Measurements from ENCODE around the gene ARHGEF37.
"Not testable (repeated sequence)": the region's sequence is repeated elsewhere in the genome, so short reads cannot be mapped to it uniquely, and the experiment has no call there.

ARHGEF37 gene

DNA sequence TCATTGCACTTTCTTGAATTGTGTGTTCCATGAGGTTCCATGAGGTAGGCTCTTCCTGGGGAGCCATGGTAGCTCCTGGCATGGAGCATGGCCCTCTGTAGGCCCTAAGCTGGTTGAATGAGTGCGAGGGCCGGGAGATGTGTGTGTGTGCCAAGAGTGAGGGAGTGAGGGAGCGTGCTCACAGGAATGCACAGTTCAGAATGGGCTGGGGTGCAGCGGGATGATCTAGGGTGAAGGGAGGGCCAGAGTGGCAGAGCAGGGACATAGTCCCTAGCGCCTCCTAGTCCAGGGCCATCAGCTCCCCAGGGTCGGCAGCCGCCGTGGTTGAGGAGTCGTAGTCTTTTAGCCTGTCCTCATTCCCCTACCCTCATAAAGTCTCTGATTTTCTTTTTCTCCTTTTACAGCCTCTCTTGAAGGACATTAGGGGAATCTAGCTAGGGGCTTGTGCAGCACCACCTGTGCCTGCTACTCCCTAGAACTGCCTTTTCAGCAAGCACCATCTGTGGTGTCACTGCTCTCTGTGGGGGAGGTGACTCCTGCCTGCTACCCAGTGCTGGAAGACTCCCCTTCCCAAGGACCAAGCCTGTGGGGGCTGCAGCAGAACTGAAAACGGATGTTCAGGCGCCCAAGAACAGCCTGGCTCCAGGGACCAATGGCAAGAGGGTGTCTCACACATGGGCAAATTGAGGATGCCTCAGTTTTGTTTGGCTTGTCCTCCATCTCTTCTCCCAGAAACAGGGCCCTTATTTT, 83.5 kb downstream of the ARHGEF37 start:
- WGBS, 2 experiments (ENCODE audit: insufficient coverage in 2 of 2), result 84 to 91% methylated on average over 8 to 9 of the region's 11 CpGs
- Histone ChIP-seq H3K27ac (ENCODE audit: low read depth, low read length, severe bottlenecking) (no peak overlapping the region), H3K9me3 (ENCODE audit: control insufficient read depth, low read length) (no peaks in the 10 kb centered on the region)

GRCh38 chr5:149665416-149666175, 84.3 kb downstream of the ARHGEF37 start:
- no peak overlapping the region for H3K27ac ChIP-seq (ENCODE audit: low read depth, low read length, severe bottlenecking)
- H3K36me3 ChIP-seq (ENCODE audit: control insufficient read depth, insufficient read depth, low read length), result no peaks in the 10 kb centered on the region
- WGBS, 2 experiments (ENCODE audit: insufficient coverage in 2 of 2), result 79 to 100% methylated on average over 4 to 5 of the region's 5 CpGs
- H3K4me3 ChIP-seq (ENCODE audit: extremely low read depth, insufficient read depth, low read length, poor library complexity, severe bottlenecking), result no peak overlapping the region
- H3K4me1 ChIP-seq (ENCODE audit: control insufficient read depth, insufficient read depth, low read length, poor library complexity, severe bottlenecking), result peaks cover 3% of the 10 kb centered on the region
- no peaks in the 10 kb centered on the region for H3K9me3 ChIP-seq (ENCODE audit: control insufficient read depth, low read length)

More for the DNA sequence above, 83.5 kb downstream of the ARHGEF37 start:
- no peaks in the 10 kb centered on the region for H3K36me3 ChIP-seq (ENCODE audit: control insufficient read depth, insufficient read depth, low read length)
- H3K4me1 ChIP-seq (ENCODE audit: control insufficient read depth, insufficient read depth, low read length, poor library complexity, severe bottlenecking), result peaks cover 3% of the 10 kb centered on the region
- no peak overlapping the region for H3K4me3 ChIP-seq (ENCODE audit: extremely low read depth, insufficient read depth, low read length, poor library complexity, severe bottlenecking)

DNA sequence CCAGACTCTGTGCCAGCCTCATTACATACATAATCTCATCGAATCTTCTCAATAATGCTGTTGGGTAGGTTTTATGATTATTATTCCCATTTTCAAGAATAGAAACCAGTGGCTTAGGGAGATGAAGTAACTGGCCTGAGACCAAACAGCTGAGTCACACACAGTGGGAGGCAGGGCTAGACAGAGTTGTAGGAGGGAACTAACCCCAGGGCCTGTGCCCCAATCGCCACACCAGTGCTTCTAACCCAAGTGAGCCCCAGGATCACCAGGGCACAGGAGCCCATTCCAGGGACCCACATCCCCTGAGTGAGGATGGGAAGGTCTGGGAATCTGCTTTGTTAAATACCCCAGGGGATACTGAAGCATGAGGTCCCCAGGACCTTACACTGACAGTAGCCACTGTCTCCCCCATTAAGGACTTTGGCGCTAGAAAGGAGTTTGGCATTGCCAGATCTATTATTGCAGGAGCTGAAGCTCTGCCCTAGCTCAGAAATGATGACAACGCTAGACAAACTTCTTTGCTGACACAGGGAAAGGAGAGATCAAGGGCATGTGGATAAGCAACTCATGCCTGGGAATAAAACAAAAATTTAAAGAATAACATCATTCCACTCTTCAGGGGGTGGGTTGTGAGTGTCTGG, 85.0 kb downstream of the ARHGEF37 start:
- peaks cover 2% of the 10 kb centered on the region for H3K9me3 ChIP-seq (ENCODE audit: control insufficient read depth, low read length)
- peaks cover 3% of the 10 kb centered on the region for H3K4me1 ChIP-seq (ENCODE audit: control insufficient read depth, insufficient read depth, low read length, poor library complexity, severe bottlenecking)
- 100% methylated on average over 2 of the region's 4 CpGs for WGBS, 2 experiments (ENCODE audit: insufficient coverage in 2 of 2)
- H3K27ac ChIP-seq (ENCODE audit: low read depth, low read length, severe bottlenecking), result no peak overlapping the region
- H3K4me3 ChIP-seq (ENCODE audit: extremely low read depth, insufficient read depth, low read length, poor library complexity, severe bottlenecking), result no peak overlapping the region
- no peaks in the 10 kb centered on the region for H3K36me3 ChIP-seq (ENCODE audit: control insufficient read depth, insufficient read depth, low read length)

GRCh38 chr5:149667084-149667828, 86.0 kb downstream of the ARHGEF37 start:
- Histone ChIP-seq H3K27ac (ENCODE audit: low read depth, low read length, severe bottlenecking) (no peak overlapping the region), H3K4me3 (ENCODE audit: extremely low read depth, insufficient read depth, low read length, poor library complexity, severe bottlenecking) (no peak overlapping the region), H3K36me3 (ENCODE audit: control insufficient read depth, insufficient read depth, low read length) (no peaks in the 10 kb centered on the region), H3K9me3 (ENCODE audit: control insufficient read depth, low read length) (peaks cover 8% of the 10 kb centered on the region), H3K4me1 (ENCODE audit: control insufficient read depth, insufficient read depth, low read length, poor library complexity, severe bottlenecking) (peaks cover 3% of the 10 kb centered on the region)
- 38 to 48% methylated on average over 5 of the region's 7 CpGs for WGBS, 2 experiments (ENCODE audit: insufficient coverage in 2 of 2)

DNA sequence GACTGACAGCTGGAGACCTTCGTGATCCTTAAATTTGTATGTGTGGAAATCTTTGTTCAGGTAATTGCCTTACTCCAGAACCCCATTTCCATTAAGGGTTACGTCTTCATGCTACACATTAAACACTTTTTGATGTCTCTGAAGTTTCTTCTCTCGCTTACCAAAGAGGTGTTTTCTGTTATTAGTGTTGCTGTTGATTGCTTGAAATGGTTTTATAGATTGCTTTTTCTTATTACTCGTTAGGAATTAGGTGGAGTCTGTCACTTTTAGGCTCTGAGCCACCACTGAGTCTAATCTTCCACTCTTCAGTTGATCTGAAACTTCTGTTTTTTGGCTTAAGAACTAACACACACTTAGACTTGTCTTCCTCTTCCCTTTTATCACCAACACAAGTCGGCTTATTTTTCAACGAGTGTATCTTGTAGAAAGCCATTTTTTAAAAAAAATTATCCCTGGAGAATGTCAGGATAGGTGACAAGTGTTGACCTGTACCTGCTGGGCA, 86.6 kb downstream of the ARHGEF37 start:
- WGBS, 2 experiments (ENCODE audit: insufficient coverage in 2 of 2), result no CpG with 5 or more reads among the region's 6 CpGs
- H3K27ac ChIP-seq (ENCODE audit: low read depth, low read length, severe bottlenecking), result no peak overlapping the region

GRCh38 chr5:149669273-149669672, 88.0 kb downstream of the ARHGEF37 start:
- WGBS, 2 experiments (ENCODE audit: insufficient coverage in 2 of 2), result no CpG with 5 or more reads among the region's 3 CpGs
- H3K36me3 ChIP-seq (ENCODE audit: control insufficient read depth, insufficient read depth, low read length); H3K4me1 ChIP-seq (ENCODE audit: control insufficient read depth, insufficient read depth, low read length, poor library complexity, severe bottlenecking); H3K9me3 ChIP-seq (ENCODE audit: control insufficient read depth, low read length); H3K27ac ChIP-seq (ENCODE audit: low read depth, low read length, severe bottlenecking); H3K4me3 ChIP-seq (ENCODE audit: extremely low read depth, insufficient read depth, low read length, poor library complexity, severe bottlenecking): not testable (repeated sequence)

More for the DNA sequence above, 86.6 kb downstream of the ARHGEF37 start:
- Histone ChIP-seq H3K4me3 (ENCODE audit: extremely low read depth, insufficient read depth, low read length, poor library complexity, severe bottlenecking) (no peak overlapping the region), H3K36me3 (ENCODE audit: control insufficient read depth, insufficient read depth, low read length) (no peaks in the 10 kb centered on the region), H3K4me1 (ENCODE audit: control insufficient read depth, insufficient read depth, low read length, poor library complexity, severe bottlenecking) (peaks cover 3% of the 10 kb centered on the region), H3K9me3 (ENCODE audit: control insufficient read depth, low read length) (peaks cover 8% of the 10 kb centered on the region)

- Histone ChIP-seq H3K36me3 (ENCODE audit: control insufficient read depth, insufficient read depth, low read length) (no peaks in the 10 kb centered on the region), H3K4me1 (ENCODE audit: control insufficient read depth, insufficient read depth, low read length, poor library complexity, severe bottlenecking) (no peaks in the 10 kb centered on the region), H3K4me3 (ENCODE audit: extremely low read depth, insufficient read depth, low read length, poor library complexity, severe bottlenecking) (no peak overlapping the region), H3K27ac (ENCODE audit: low read depth, low read length, severe bottlenecking) (no peak overlapping the region), H3K9me3 (ENCODE audit: control insufficient read depth, low read length) (peaks cover 8% of the 10 kb centered on the region)
- WGBS, 2 experiments (ENCODE audit: insufficient coverage in 2 of 2), result 61 to 83% methylated on average over 1 to 2 of the region's 5 CpGs
These were observed 90.2 kb downstream of the ARHGEF37 start for GRCh38 chr5:149671544-149671943.

GRCh38 chr5:149672701-149673476, 91.6 kb downstream of the ARHGEF37 start:
- H3K4me1 ChIP-seq (ENCODE audit: control insufficient read depth, insufficient read depth, low read length, poor library complexity, severe bottlenecking), result no peaks in the 10 kb centered on the region
- H3K36me3 ChIP-seq (ENCODE audit: control insufficient read depth, insufficient read depth, low read length), result no peaks in the 10 kb centered on the region
- H3K4me3 ChIP-seq (ENCODE audit: extremely low read depth, insufficient read depth, low read length, poor library complexity, severe bottlenecking), result no peak overlapping the region
- H3K9me3 ChIP-seq (ENCODE audit: control insufficient read depth, low read length), result peaks cover 8% of the 10 kb centered on the region
- 95% methylated on average over 5 of the region's 7 CpGs for WGBS, 2 experiments (ENCODE audit: insufficient coverage in 2 of 2)
- H3K27ac ChIP-seq (ENCODE audit: low read depth, low read length, severe bottlenecking), result no peak overlapping the region

DNA sequence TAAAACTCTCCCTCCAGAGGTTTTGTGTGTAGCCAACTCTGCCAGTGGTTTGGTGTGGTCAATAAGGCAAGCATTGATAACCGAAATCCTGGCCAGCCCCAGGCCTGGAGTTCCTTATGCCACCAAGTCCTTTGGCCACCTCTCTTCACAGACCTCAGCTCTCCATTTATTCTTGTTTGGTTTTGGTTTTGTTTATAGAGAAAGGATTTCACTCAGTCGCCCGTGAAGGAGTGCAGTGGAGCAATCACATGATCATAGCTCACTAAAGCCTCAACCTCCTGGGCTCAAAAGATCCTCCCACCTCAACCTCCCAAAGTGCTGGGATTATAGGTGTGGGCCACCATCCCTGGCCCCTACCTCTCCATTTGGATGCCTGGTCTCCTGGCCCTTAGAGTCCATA, 93.4 kb downstream of the ARHGEF37 start:
- H3K4me1 ChIP-seq (ENCODE audit: control insufficient read depth, insufficient read depth, low read length, poor library complexity, severe bottlenecking), result no peaks in the 10 kb centered on the region
- H3K4me3 ChIP-seq (ENCODE audit: extremely low read depth, insufficient read depth, low read length, poor library complexity, severe bottlenecking), result no peak overlapping the region
- H3K9me3 ChIP-seq (ENCODE audit: control insufficient read depth, low read length), result peaks cover 8% of the 10 kb centered on the region
- H3K27ac ChIP-seq (ENCODE audit: low read depth, low read length, severe bottlenecking), result no peak overlapping the region
- WGBS, 2 experiments (ENCODE audit: insufficient coverage in 2 of 2), result no CpG with 5 or more reads among the region's 3 CpGs
- no peaks in the 10 kb centered on the region for H3K36me3 ChIP-seq (ENCODE audit: control insufficient read depth, insufficient read depth, low read length)
